SU-DHL-6 (cell line): ENCODE data around the gene TRIM10.

Experiments used
- EZH2phosphoT487 ChIP-seq: fragments of 200-600 bp; sonication (generic), shearing (Covaris generic); conservative IDR thresholded peaks from 2 replicates; pipeline ENCODE4 v1.6.1; 2018; ENCODE audit warnings: mild to moderate bottlenecking, antibody characterized with exemption, low read length, moderate library complexity, mixed read lengths
- TF ChIP-seq, protein P1 (sequence below): fragments of 200-600 bp; sonication (generic); IDR thresholded peaks from one replicate; pipeline ENCODE4 v1.5.1; 2017; ENCODE audit warnings: antibody characterized with exemption, mild to moderate bottlenecking, low read length, moderate library complexity; ENCODE audit not compliant: insufficient read depth, poor library complexity, severe bottlenecking

DNA sequence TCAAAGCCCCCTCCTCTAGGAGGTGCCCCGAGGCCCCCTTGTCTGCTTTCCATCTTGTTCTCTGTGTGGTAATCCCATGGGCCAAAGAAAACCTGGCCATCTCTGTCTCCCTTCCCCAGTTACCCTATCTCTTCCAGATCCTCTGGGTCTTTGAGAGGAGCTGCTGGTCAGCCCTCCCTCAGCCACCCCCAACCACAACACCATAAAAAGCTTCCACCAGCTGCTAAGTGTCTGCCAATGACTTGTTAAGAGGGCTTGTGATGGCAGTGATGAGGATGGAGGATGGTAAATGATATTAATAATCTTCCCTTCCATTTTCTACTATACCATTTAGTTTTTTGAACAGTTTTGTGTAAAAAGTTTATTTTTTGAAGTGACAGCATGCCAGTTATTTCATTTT lies 34.9 kb upstream of the TRIM10 start:
- TF ChIP-seq, protein P1, sequence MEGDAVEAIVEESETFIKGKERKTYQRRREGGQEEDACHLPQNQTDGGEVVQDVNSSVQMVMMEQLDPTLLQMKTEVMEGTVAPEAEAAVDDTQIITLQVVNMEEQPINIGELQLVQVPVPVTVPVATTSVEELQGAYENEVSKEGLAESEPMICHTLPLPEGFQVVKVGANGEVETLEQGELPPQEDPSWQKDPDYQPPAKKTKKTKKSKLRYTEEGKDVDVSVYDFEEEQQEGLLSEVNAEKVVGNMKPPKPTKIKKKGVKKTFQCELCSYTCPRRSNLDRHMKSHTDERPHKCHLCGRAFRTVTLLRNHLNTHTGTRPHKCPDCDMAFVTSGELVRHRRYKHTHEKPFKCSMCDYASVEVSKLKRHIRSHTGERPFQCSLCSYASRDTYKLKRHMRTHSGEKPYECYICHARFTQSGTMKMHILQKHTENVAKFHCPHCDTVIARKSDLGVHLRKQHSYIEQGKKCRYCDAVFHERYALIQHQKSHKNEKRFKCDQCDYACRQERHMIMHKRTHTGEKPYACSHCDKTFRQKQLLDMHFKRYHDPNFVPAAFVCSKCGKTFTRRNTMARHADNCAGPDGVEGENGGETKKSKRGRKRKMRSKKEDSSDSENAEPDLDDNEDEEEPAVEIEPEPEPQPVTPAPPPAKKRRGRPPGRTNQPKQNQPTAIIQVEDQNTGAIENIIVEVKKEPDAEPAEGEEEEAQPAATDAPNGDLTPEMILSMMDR, result no peak
- TF ChIP-seq EZH2phosphoT487, result no peak
